Spleen (tissue), 7 donors: ENCODE data around the gene ALDH1A1.

Experiments
- POLR2A ChIP-seq, 3 donors: fragments of 450-650 bp; IDR thresholded peaks; one replicate each; pipeline ENCODE4 v1.5.1; 2017; ENCODE audit warnings: antibody characterized with exemption in 3 of 3, mild to moderate bottlenecking in 1 of 3
- POLR2AphosphoS5 ChIP-seq, 3 donors: sonication (generic); formaldehyde crosslinking; IDR thresholded peaks; one replicate each; pipeline ENCODE4 v1.5.1; 2017; ENCODE audit warnings: antibody characterized with exemption in 3 of 3
- TF ChIP-seq, protein P1 (sequence below), 11 experiments: fragments of 200-600 bp in 7 of 11; fragments of 450-650 bp in 4 of 11; sonication (generic) in 4 of 11; IDR thresholded peaks in 8 of 11; conservative IDR thresholded peaks in 3 of 11; 1 replicate in 7 of 11; 2 replicates in 4 of 11; pipeline versions ENCODE4 v1.4.0 to v1.8.0; 2016 to 2021; ENCODE audit warnings: antibody characterized with exemption in 11 of 11, inconsistent platforms in 4 of 11, mild to moderate bottlenecking in 1 of 11
- donor health status: DM: no; HTN: no; CAD: no; lungs with moderate emphysema.
- donor health status: DM: no; HTN: no; CAD: no.
- donor health status: DM: no; HTN: no; CAD: no.

DNA sequence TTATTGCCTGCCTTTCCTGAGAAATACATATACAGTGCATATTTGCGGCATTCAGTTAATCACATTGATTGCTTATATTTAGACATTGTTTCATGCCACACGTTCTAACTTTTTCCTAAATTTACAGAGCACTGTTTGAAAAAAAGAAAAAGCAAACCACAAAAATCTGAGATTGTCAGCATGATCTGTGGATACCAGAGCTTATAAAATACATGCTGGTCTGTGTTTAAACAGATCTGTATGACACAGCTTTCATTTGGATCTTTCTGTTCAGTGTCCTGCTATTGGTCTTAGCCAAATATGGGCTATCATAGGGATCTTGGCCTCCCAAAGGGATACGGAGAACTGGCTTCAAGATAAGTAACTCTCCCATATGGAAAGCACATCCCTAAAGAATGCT, 20.2 kb downstream of the ALDH1A1 start:
- TF ChIP-seq POLR2AphosphoS5 (IDR thresholded peaks at IDR 0.05), result no peak
- TF ChIP-seq, protein P1, sequence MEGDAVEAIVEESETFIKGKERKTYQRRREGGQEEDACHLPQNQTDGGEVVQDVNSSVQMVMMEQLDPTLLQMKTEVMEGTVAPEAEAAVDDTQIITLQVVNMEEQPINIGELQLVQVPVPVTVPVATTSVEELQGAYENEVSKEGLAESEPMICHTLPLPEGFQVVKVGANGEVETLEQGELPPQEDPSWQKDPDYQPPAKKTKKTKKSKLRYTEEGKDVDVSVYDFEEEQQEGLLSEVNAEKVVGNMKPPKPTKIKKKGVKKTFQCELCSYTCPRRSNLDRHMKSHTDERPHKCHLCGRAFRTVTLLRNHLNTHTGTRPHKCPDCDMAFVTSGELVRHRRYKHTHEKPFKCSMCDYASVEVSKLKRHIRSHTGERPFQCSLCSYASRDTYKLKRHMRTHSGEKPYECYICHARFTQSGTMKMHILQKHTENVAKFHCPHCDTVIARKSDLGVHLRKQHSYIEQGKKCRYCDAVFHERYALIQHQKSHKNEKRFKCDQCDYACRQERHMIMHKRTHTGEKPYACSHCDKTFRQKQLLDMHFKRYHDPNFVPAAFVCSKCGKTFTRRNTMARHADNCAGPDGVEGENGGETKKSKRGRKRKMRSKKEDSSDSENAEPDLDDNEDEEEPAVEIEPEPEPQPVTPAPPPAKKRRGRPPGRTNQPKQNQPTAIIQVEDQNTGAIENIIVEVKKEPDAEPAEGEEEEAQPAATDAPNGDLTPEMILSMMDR (IDR thresholded peaks at IDR 0.05 in 8 of 11, conservative IDR thresholded peaks at IDR 0.05 in 3 of 11), result no peak
- TF ChIP-seq POLR2A (IDR thresholded peaks at IDR 0.05), result no peak
